ENCODE measurements around the gene COL18A1.

The COL18A1 gene

DNA sequence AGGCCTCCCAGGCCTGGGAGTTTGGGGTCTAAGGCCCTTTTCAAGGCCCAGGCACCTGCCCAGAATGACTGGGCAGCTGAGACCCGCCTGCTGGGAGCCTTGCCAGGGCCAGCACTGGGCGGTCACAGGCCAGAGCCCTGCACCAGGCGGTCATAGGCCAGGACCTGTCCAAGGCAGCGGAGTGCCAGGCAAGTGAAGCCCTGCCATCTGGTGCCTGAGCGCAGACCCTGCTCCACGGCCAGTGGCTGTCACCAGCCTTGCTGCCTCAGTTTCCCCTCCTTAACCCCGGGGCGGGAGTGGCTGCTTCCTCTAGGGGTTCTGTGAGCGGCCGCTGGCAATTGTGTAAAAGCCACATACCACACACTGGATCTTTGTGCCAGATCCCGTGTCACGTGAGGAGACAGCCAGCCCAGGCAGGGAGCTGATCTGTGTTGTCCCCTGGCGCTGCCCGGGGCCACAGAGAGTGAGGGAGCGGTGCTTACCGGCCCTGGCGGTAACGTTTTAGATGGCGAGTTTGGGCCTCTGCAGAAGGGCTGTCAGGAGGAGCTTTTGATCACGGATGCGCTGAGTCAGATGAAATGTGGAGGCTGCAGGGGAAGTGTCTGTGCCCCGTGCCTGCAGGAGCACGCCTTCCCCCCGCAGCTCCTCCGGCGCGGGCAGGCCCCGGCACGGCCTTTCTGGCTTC is 4.6 kb downstream of the COL18A1 start:
- in situ Hi-C loops (cut with MboI; ENCODE audit: low sequenced_read_pairs, unreplicated experiment): no loop called here
- DNase-seq (ENCODE audit: low spot score): no peak
- TF ChIP-seq, protein P1, sequence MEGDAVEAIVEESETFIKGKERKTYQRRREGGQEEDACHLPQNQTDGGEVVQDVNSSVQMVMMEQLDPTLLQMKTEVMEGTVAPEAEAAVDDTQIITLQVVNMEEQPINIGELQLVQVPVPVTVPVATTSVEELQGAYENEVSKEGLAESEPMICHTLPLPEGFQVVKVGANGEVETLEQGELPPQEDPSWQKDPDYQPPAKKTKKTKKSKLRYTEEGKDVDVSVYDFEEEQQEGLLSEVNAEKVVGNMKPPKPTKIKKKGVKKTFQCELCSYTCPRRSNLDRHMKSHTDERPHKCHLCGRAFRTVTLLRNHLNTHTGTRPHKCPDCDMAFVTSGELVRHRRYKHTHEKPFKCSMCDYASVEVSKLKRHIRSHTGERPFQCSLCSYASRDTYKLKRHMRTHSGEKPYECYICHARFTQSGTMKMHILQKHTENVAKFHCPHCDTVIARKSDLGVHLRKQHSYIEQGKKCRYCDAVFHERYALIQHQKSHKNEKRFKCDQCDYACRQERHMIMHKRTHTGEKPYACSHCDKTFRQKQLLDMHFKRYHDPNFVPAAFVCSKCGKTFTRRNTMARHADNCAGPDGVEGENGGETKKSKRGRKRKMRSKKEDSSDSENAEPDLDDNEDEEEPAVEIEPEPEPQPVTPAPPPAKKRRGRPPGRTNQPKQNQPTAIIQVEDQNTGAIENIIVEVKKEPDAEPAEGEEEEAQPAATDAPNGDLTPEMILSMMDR (IDR thresholded peaks at IDR 0.05; ENCODE audit: borderline replicate concordance, control extremely low read depth, extremely low read depth, insufficient read depth, missing control alignments): no peak

DNA sequence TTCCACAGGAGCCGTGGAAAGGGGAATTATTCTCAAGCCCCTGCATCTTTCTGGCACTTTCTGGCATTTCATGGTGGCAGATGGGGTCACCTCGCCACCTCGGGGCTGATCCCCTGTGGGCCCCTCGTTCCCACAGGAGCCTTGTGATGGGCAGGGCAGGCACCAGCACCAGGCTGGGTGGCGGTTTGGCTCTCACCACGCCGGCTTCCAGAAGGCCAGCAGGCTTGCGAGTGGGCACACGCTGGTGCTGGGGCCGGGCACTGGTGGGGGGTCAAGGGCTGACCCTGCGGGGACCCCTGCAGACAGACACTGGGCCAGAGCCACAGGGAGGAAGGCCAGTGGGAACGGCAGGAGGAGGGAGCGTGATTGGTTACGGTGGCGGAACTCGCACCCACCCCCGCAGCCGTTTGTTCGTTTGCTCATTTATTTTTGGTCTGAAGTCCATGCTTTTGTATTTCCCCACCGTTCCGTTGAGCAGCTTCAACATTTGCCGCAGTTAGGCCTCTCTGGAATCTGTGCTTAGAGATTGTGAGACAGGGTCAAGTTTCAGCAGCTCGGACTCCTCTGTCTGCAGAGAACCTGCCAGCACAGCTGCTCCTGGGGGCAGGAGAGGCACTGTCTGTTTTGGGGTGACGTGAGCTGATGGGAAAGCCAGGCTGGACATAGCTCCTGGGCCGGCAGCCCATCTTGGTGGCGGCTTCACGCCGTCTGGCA is 5.3 kb downstream of the COL18A1 start:
- TF ChIP-seq, protein P1 (IDR thresholded peaks at IDR 0.05; ENCODE audit: borderline replicate concordance, control extremely low read depth, extremely low read depth, insufficient read depth, missing control alignments): no peak
- in situ Hi-C loops (cut with MboI; ENCODE audit: low sequenced_read_pairs, unreplicated experiment): no loop called here
- DNase-seq (ENCODE audit: low spot score): no peak

DNA sequence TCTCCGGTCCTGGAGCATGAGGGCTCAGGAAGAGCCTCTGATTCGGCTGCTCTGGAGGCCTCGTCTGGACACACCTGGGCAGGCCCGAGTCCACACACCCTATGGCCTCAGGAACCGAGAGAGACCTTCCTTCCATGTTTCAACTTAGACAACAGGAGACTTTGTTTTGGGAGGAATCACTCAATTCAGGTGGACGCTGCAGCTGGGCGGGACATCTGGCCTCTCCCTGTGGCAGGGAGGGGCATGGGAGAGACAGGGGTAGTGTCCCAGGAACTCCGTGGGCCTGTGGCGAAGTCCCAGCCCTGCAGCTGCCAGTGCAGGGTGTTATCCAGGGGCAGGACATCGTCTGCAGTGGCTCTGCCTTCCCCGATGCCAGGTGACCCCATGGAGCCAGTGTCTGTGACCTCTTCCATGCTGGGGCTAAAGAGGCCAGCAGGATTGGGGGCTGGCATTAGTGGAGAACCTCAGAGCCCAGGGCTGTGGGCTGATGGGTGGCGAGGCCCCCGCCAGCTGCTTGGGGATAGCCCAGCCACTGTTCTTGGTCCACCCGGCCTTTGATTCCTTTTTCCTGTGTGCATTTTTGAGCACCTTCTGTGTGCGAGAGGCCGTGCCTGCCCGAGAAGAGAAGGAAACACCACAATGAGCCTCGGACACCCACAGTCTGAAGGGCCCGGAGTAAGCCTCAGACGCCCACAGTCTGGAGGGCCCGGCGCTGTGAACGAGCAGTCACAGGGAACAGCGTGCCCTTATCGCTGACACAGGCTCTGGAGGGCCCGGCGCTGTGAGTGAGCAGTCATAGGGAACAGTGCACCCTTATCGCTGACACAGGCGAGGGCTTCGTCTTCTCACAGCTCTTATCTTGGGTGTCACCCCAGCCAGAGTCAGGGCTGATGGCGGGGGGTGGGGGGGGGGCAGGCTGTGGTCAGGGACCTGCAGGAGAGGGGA is 6.2 kb downstream of the COL18A1 start:
- DNase-seq (ENCODE audit: low spot score): no peak
- TF ChIP-seq, protein P1 (IDR thresholded peaks at IDR 0.05; ENCODE audit: borderline replicate concordance, control extremely low read depth, extremely low read depth, insufficient read depth, missing control alignments): no peak
- in situ Hi-C loops (cut with MboI; ENCODE audit: low sequenced_read_pairs, unreplicated experiment): no loop called here

DNA sequence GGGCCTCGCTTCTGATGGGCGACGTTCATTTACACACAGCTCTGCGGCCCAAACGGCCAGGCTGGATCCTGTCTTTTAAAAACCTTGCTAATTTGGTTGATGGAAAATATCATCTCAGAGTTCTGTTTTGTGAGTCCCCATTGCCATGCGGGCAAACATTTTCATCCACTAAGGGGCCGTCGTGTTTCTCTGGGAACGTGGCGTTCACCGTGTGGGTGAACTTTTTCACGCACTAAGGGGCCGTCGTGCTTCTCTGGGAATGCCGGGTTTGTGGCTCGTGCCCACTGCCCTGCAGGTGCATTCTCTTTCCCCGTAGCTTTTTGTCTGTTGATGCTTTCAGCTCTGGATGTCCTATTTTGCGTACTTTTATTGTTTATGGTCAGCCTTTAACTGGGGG is 6.8 kb downstream of the COL18A1 start:
- in situ Hi-C loops (cut with MboI; ENCODE audit: low sequenced_read_pairs, unreplicated experiment): no loop called here
- TF ChIP-seq, protein P1 (IDR thresholded peaks at IDR 0.05; ENCODE audit: borderline replicate concordance, control extremely low read depth, extremely low read depth, insufficient read depth, missing control alignments): no peak
- DNase-seq (ENCODE audit: low spot score): no peak

DNA sequence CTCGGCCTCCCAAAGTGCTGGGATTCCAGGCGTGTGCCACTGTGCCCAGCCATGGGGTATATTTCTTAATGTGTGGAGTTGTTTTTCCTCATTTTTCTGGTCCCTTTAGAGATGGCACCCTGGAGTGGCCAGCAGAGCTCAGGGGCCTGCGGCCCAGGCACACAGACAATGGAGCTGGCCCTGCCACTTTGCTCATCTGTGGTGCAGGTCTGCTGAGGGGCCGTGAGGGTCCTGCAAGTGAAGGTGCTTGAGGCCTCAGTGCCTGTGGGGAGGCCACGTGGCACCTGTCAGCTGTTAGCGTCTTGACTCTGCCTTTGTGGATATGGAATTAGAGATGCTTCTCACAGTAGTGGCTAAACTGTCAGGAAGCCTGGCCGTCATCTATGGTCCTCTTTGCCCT is 7.5 kb downstream of the COL18A1 start:
- TF ChIP-seq, protein P1 (IDR thresholded peaks at IDR 0.05; ENCODE audit: borderline replicate concordance, control extremely low read depth, extremely low read depth, insufficient read depth, missing control alignments): no peak
- in situ Hi-C loops (cut with MboI; ENCODE audit: low sequenced_read_pairs, unreplicated experiment): no loop called here
- no peak for DNase-seq (ENCODE audit: low spot score)

DNA sequence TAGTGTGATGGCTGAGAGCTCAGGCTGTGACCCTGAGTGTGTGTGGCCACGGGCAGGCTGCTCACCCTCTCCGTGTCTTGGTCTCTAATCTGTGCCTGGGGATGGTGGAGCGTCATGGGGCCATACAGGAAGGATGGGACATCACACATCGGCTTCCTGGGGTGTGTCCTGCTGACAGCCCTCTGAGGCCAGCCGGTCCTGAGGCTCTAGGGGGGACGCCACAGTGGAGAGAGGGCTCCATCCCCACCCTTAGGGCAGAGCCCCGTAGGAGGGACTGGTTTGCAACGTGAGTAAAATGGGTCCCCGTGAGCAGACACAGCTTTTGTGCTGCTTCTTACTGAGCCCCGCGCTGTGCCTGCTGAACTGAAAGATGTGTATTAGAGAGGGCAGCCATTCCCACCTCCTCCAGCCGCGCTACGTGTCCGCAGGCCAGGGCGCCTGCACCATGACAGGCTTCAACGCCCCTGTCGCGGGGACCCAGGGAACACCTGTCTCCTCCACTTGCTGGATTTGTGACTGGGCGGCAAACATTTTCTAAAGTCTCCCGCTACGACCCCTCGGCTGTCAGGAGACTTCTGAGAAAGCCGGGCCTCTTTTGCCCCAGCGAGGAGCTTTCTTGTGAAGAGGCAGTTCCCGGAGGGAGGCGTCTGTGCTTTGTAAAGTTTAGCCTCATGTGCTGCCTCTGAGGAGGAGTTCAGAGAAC is 8.1 kb downstream of the COL18A1 start:
- in situ Hi-C loops (cut with MboI; ENCODE audit: low sequenced_read_pairs, unreplicated experiment): no loop called here
- no peak for DNase-seq (ENCODE audit: low spot score)
- TF ChIP-seq, protein P1 (IDR thresholded peaks at IDR 0.05; ENCODE audit: borderline replicate concordance, control extremely low read depth, extremely low read depth, insufficient read depth, missing control alignments): no peak
